HG03095 (cell line): Measurements from ENCODE around the gene TRIM36.

Source experiments
- ATAC-seq: cut with Tn5 transposase; IDR thresholded peaks from one replicate; pipeline ENCODE4 v1.9.1; 2021; ENCODE audit warnings: moderate library complexity; ENCODE audit not compliant: unreplicated experiment

Gene TRIM36

GRCh38 chr5:115169487-115170133 is at the start of gene TRIM36:
TSS of gene TRIM36 (minus strand) at chr5:115169908. CDS start at chr5:115169634, 274 bp downstream.
- ATAC-seq, result peak; percentile 99

- no peak for ATAC-seq
Measured at GRCh38 chr5:115214541-115214940, 44.8 kb upstream of the TRIM36 start.

GRCh38 chr5:115209279-115209678 is 39.6 kb upstream of the TRIM36 start:
- ATAC-seq, result peak; percentile 100

GRCh38 chr5:115202952-115203351 is 33.2 kb upstream of the TRIM36 start:
- no peak for ATAC-seq

DNA sequence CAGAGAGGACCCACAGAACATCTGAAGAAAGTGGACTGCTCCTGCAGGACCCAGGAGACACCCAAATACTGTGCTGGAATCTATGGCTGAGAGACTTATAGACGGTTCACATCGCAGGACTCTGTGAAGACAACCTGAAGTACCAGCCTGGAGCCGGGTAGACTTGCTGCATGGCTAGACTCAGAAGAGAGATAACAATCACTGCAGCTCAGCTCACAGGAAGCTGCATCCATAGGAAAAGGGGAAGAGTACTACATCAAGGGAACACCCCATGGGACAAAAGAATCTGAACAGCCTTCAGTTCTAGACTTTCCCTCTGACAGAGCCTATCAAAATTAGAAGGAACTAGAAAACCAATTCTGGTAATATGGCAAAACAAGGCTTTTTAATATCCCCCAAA is 26.5 kb upstream of the TRIM36 start:
- ATAC-seq, result no peak

- no peak for ATAC-seq
Measured at GRCh38 chr5:115194676-115195075, 25.0 kb upstream of the TRIM36 start.

DNA sequence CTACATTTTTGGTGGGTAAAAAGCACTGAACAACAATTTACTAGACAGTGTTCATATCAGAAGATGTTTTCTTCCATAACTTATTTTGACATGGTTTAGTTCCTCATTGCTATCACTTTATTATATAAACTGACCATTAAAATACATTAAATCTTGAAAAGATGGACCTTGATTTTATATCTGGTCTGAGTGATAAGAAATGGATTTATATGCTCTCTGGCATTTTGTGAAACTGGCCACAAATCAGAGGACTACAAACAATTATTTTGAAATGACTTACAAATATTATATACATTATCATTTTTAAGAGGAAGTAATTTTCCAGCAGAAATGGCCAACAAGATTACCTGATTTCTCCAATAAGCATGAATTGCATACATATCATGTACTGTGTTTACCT is 23.6 kb upstream of the TRIM36 start:
- ATAC-seq, result no peak

DNA sequence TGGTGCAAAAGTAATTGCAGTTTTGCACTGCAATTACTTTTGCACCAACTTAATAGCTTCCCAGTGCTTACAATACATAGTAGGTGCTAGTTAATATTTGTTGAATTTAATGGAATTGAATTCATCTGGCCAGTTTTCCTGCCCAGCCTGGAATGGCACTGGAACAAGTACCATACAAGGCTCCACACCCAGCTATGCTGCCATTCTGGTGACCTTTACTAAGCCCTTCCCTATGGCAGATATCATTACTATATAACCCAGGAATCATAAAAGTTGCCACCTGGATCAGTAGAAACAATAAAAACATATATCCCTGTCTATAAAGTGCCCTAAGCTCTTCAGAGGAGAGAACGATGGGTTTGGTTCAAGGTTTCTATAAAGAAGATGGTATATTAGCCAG is 22.4 kb upstream of the TRIM36 start:
- no peak for ATAC-seq

DNA sequence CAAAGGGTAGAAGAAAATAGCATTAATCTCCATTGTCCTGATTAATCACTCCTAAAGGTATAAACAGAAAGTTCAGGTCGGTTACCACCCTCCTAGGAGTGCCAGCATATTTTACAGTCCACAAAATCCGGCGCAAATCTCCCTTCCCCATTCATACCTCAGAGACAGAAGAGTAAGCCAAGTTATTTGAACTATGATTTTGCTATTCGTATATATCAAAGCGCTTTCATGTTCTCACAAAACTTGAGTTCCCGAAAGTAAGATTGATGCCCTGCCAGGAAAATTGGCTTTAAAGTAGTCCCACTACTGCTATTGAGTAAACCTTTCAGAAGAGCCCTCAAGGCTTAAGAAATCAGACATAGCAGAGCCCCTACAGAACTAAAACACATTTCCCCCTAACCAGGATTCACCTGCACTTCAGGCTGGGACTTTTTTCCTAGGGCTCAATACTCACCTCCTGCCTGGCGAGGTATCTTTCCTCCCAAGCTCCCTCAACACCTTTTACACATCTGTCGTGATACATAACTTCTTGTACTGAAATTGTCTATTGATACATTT is 21.8 kb upstream of the TRIM36 start:
- no peak for ATAC-seq

DNA sequence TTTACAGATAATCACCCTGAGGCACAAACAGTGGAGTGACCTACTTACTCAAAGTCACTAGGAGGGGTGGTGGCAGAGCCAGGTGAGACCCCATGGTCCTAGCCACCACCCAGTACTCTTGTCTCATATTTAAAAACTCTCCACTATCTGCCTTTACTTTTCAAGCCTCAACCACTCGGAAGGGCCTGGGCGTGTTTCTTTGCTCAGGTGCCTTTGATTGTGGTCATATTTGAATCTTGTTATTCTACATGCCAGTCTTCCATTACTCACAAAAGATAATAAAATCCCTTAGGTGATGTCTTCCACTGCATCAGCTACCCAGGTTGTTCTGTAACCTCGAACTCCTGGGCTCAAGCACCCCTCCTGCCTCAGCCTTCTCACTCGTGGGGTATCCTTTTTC is 20.7 kb upstream of the TRIM36 start:
- ATAC-seq, result no peak

GRCh38 chr5:115189866-115190265 is 20.2 kb upstream of the TRIM36 start:
- no peak for ATAC-seq

DNA sequence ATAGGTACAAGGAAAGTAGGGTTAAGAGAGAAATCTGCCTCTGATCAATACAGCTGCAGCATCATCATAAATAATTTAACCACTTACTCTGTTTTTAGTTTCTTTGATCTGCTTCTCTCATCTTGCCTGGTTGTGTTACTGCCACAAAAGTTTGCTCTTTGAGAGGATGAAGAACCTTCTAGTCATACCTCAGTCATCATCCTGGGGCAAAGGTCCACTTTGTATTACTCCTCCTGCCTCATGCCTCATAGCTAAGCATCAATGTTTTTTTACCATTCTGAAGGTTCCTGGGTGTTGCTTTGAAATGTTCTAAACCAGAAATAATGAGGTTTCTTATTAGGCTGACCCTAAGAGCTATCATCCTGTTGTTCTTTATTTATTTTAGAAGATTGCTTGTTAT is 17.1 kb upstream of the TRIM36 start:
- no peak for ATAC-seq

GRCh38 chr5:115184770-115185169 is 15.1 kb upstream of the TRIM36 start:
- ATAC-seq, result no peak

DNA sequence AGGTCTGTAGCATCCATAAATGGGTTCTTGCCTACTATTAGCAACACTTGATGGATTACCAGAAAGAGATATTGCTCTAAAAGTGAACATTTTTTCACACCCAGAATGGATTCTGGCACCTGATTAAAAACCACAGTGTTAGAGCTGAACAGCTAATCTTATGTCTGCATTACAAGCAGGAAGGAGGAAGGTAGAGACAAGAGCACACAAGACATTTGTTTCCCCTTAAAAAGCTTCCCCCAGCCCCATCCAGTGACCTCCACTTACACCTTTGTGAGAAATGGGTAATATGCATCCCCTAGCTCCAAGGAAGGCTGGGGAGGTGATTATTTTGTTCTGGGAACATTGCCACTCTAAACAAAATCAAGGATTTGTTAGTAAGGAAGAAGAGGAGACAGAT is 12.0 kb upstream of the TRIM36 start:
- ATAC-seq, result no peak

GRCh38 chr5:115180165-115180709 is 10.5 kb upstream of the TRIM36 start:
- ATAC-seq, result no peak

DNA sequence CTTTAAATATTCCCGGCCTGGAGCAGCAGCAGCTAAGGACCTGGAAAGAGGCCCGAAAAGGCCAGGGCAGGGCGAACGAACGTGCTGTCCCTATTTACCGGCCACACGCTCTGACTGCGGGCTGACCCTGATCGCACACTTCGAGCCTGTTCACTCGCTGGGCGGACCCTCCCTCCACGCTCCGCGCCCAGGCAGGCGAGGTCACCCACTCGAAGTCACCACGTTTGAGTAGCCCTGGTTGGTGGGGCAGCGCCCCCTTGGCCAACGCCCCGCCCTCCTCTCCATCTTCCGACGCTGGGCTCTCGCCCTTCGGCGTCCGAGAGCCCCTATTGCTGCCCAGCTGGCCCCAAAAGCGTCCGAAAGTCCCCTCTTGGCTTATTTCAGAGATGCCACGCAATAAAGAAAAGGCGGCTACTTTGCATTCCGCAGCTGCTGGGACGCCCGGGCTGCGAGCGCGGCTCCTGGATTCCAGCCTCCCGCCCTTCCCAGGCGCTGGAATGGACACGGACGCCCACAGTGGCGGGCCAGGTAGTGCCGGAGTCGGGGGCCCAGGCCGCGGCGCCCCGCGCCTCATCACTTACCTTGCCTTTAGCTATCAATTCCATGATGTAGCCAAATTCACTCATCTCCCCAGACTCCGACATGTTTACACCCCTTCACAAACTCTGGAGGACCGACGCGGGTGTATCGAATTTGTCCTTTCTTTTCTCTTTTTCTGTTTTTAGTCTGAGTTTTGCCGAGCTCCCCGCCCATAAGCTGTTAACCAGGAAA is 9.9 kb upstream of the TRIM36 start:
- ATAC-seq, result no peak

GRCh38 chr5:115179030-115179393 is 9.3 kb upstream of the TRIM36 start:
- no peak for ATAC-seq

GRCh38 chr5:115170929-115171510 is 1.3 kb upstream of the TRIM36 start:
- no peak for ATAC-seq

DNA sequence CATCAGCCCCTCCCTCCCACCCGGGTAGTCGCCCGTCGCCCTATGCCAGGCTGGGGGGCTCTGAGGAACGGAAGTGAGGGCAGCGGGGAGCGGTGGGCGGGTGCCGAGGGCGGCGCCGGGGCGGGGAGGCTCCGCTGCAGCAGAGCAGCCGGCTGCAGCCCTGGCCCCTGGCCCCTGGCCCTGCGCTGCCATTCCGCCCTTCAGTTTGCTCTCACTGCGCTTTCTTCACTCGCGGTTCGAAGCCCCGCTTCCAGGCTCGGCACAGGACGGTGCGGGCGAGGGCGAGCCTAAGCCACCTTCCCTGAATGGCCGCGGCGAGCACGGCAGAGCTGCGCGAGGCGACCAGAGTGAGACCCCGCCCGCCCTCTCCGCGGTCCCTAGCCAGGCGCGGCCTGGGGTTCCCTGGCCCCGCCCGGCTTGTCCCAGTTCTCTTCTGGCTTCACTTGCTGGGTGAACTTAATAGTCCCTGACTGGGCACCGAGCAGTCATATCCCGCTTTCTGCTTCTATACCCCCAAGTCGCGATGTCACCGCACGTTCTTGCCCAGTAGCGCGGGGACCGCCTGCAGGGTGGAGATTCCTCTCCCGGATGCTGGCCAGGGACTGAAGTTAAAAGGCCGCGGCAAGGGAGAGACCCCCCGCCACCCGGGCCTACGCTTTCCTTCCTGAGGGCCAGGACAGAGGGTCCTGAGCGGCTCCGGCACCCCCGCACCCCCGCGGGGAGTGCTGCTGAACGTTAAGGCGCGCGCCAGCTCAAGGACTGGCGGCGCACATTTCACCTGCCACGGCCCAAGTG is 623 bp upstream of the TRIM36 start:
- ATAC-seq, result peak; percentile 45

DNA sequence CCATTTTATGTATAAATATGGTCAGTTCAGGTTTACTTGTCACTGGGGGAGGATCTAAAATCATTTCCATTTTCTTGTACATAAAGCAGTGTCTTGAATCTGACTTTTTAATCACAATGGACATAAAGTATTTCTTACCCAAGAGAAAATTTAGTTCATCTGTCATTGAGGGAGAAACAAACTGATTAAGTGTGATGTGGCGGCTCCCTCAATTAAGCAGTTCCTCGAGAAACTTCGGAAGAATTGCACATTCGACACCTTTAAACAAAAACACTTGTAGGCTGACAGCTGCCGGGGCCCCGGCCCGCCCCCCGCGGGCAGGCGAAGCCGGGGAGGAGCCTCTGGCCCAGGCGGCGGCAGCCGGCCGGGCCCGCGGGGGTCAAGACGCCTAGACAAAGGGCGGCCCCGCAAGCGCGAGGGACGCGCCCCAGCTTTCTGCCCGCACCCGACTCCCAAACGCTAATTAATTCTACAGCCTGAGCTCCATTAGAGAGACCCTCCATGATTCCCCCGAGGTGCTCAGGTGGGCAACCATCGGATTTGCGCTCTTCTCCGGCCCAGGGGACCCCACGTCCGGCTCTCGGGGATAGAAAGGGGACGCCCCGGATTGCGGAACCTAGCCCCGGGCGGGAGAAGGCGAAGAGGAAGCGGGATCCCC is 750 bp downstream of the TRIM36 start:
- no peak for ATAC-seq
